Thyroid gland (tissue), 4 donors: ENCODE data around the gene SPINK9.

Experiments used
- POLR2A ChIP-seq, 2 donors: fragments of 450-650 bp; IDR thresholded peaks; one replicate each; pipeline ENCODE4 v1.6.1; 2017; ENCODE audit warnings: antibody characterized with exemption in 2 of 2, mild to moderate bottlenecking in 2 of 2, moderate library complexity in 1 of 2
- TF ChIP-seq, protein P1 (sequence below), 6 experiments: fragments of 200-600 bp in 3 of 6; fragments of 450-650 bp in 3 of 6; sonication (generic) in 3 of 6; IDR thresholded peaks; one replicate each; pipeline ENCODE4 v1.5.1; 2016 to 2019; ENCODE audit warnings: antibody characterized with exemption in 6 of 6, mild to moderate bottlenecking in 2 of 6, inconsistent platforms in 1 of 6, moderate library complexity in 1 of 6

DNA sequence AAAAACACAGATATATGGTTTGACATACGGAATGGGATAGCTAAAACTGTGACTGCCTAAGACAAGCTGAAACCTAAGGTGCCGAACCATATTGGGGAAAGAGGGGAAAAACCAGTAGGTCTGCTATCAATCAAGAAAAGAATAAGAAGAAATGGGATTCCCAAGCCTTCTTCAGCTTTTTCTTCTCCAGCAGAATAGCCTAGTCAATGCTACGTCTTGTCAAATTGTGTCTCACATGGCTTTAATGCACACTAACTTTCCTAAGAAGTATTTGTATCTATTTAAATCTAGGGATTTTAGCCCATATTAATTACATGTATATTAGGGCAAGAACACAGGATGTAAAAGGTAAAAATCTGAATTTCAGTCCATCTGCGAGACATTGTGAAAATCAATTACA lies 47.6 kb downstream of the SPINK9 start:
- TF ChIP-seq, protein P1, sequence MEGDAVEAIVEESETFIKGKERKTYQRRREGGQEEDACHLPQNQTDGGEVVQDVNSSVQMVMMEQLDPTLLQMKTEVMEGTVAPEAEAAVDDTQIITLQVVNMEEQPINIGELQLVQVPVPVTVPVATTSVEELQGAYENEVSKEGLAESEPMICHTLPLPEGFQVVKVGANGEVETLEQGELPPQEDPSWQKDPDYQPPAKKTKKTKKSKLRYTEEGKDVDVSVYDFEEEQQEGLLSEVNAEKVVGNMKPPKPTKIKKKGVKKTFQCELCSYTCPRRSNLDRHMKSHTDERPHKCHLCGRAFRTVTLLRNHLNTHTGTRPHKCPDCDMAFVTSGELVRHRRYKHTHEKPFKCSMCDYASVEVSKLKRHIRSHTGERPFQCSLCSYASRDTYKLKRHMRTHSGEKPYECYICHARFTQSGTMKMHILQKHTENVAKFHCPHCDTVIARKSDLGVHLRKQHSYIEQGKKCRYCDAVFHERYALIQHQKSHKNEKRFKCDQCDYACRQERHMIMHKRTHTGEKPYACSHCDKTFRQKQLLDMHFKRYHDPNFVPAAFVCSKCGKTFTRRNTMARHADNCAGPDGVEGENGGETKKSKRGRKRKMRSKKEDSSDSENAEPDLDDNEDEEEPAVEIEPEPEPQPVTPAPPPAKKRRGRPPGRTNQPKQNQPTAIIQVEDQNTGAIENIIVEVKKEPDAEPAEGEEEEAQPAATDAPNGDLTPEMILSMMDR (IDR thresholded peaks at IDR 0.05) = no peak
- no peak for TF ChIP-seq POLR2A (IDR thresholded peaks at IDR 0.05)
